GM12878 (cell line): ENCODE data around the gene RUSC1. TPM values are rescaled to one million over a fixed set of nuclear protein-coding genes. Genes with fewer than 3 reads are reported as not detected.

Experiments used
- ATAC-seq: fragments of 200-7000 bp; cut with Tn5 transposase; 3 replicates; pipeline ENCODE4 v1.9.1; 2020; ENCODE audit warnings: mild to moderate bottlenecking, moderate library complexity
- BruUV-seq: library from RNA; stranded (reverse); fragments of 400-500 nt; replicated peaks from 2 replicates; lab custom pipeline; 2021; lab: Mats Ljungman, UMichigan
- CTCF ChIA-PET: fragments of 300-600 bp; sonication (Branson Sonifier 250); formaldehyde crosslinking; extraction: SDS; loops from one replicate; lab custom pipeline; 2021; ENCODE audit warnings: inconsistent platforms; lab: Yijun Ruan, JAX
- POLR2A ChIA-PET: fragments of 350-600 bp; formaldehyde crosslinking; extraction: SDS; loops from one replicate; lab custom pipeline; 2021; ENCODE audit warnings: inconsistent platforms; lab: Charles Lee
- RAD21 ChIA-PET: fragments of 300-600 bp; sonication (Branson Sonifier 250); formaldehyde crosslinking; loops from one replicate; lab custom pipeline; 2023; ENCODE audit warnings: antibody characterized with exemption; ENCODE audit not compliant: unreplicated experiment; lab: Charles Lee
- SMC1A ChIA-PET: fragments of 300-600 bp; sonication (Branson Sonifier 250); formaldehyde crosslinking; loops from one replicate; lab custom pipeline; 2023; ENCODE audit not compliant: unreplicated experiment, uncharacterized antibody; lab: Charles Lee
- DNase-seq: peaks from one replicate; pipeline ENCODE4 v3.0.0-alpha.2; 2011; ENCODE audit warnings: low read depth, low spot score
- FAIRE-seq: peaks from 3 replicates; lab custom pipeline; 2011; peaks lifted over from hg19 to GRCh38; lab: Jason Lieb, UNC
- H2AFZ ChIP-seq: 2 replicates; pipeline ENCODE4 v1.6.0; 2011; ENCODE audit warnings: low read depth, low read length, control low read depth; ENCODE audit not compliant: control insufficient read depth
- H3K27ac ChIP-seq: 2 replicates; pipeline ENCODE4 v1.5.1; 2011; ENCODE audit warnings: control low read depth; ENCODE audit not compliant: control insufficient read depth, insufficient read depth
- H3K27me3 ChIP-seq, 2 experiments: replicated peaks in 1 of 2; 2 replicates each; pipeline versions ENCODE4 v1.6.0 to v1.6.1; 2011; ENCODE audit warnings: low read length in 1 of 2; ENCODE audit not compliant: control insufficient read depth in 2 of 2, insufficient read depth in 2 of 2
- H3K36me3 ChIP-seq, 2 experiments: 2 replicates each; pipeline ENCODE4 v1.5.1; 2011; ENCODE audit warnings: low read length in 1 of 2; ENCODE audit not compliant: control insufficient read depth in 2 of 2, insufficient read depth in 2 of 2
- H3K4me1 ChIP-seq: 2 replicates; pipeline ENCODE4 v1.6.1; 2011; ENCODE audit warnings: mild to moderate bottlenecking, low read length, moderate library complexity, mixed read lengths; ENCODE audit not compliant: control insufficient read depth, insufficient read depth
- H3K4me2 ChIP-seq: 2 replicates; pipeline ENCODE4 v1.6.0; 2011; ENCODE audit warnings: control low read depth; ENCODE audit not compliant: control insufficient read depth, insufficient read depth
- H3K4me3 ChIP-seq: fragments of 200-600 bp; sonication (generic); 2 replicates; pipeline ENCODE4 v1.5.1; 2016
- H3K79me2 ChIP-seq: 2 replicates; pipeline ENCODE4 v1.6.0; 2011; ENCODE audit warnings: low read length; ENCODE audit not compliant: control insufficient read depth, insufficient read depth
- H3K9ac ChIP-seq: 2 replicates; pipeline ENCODE4 v1.8.0; 2011; ENCODE audit warnings: low read length, control low read depth, mixed read lengths; ENCODE audit not compliant: control insufficient read depth, insufficient read depth
- H3K9me3 ChIP-seq: replicated peaks from 3 replicates; pipeline ENCODE4 v1.5.1; 2011; ENCODE audit warnings: mild to moderate bottlenecking, low read length; ENCODE audit not compliant: control insufficient read depth, insufficient read depth
- H4K20me1 ChIP-seq: 2 replicates; pipeline ENCODE4 v1.6.0; 2011; ENCODE audit not compliant: control insufficient read depth, insufficient read depth
- DPF2 ChIP-seq: fragments of 450-650 bp; IDR thresholded peaks from 2 replicates; pipeline ENCODE4 v1.6.1; 2017; ENCODE audit warnings: mild to moderate bottlenecking
- ESRRA ChIP-seq: IDR thresholded peaks from 2 replicates; pipeline ENCODE4 v1.6.1; 2012; ENCODE audit warnings: mild to moderate bottlenecking, low read length, improper control_type of control experiment
- JUND ChIP-seq: IDR thresholded peaks from 2 replicates; pipeline ENCODE4 v1.6.1; 2012; ENCODE audit warnings: low read depth, mild to moderate bottlenecking, low read length, improper control_type of control experiment, moderate library complexity
- NFIC ChIP-seq: IDR thresholded peaks from 2 replicates; pipeline ENCODE4 v1.6.1; 2012; ENCODE audit warnings: low read depth, mild to moderate bottlenecking, inconsistent platforms, low read length, moderate library complexity
- NR2F1 ChIP-seq: fragments of 450-650 bp; conservative IDR thresholded peaks from 2 replicates; pipeline ENCODE4 v1.6.1; 2017; ENCODE audit warnings: mild to moderate bottlenecking
- POLR2A ChIP-seq: IDR thresholded peaks from 2 replicates; pipeline ENCODE4 v1.6.1; 2011; ENCODE audit warnings: low read depth, mild to moderate bottlenecking, low read length
- SMAD1 ChIP-seq: fragments of 450-650 bp; IDR thresholded peaks from 2 replicates; pipeline ENCODE4 v1.6.1; 2018; ENCODE audit warnings: mild to moderate bottlenecking, low read depth; ENCODE audit not compliant: partially characterized antibody
- TAF1 ChIP-seq: IDR thresholded peaks from 2 replicates; pipeline ENCODE4 v1.6.1; 2011; ENCODE audit warnings: mild to moderate bottlenecking, low read depth, low read length, borderline replicate concordance
- ZNF207 ChIP-seq: fragments of 450-650 bp; IDR thresholded peaks from 2 replicates; pipeline ENCODE4 v1.6.1; 2014; ENCODE audit warnings: antibody characterized with exemption, mild to moderate bottlenecking, borderline replicate concordance
- ZNF384 ChIP-seq: IDR thresholded peaks from 2 replicates; pipeline ENCODE4 v1.6.1; 2012; ENCODE audit warnings: low read depth, mild to moderate bottlenecking, low read length, improper control_type of control experiment, borderline replicate concordance
- ZSCAN29 ChIP-seq: fragments of 450-650 bp; IDR thresholded peaks from 2 replicates; pipeline ENCODE4 v1.6.1; 2017; ENCODE audit warnings: mild to moderate bottlenecking, moderate library complexity
- WGBS: methylation state at CpG from one replicate; pipeline ENCODE4 v1.1.6; 2016; ENCODE audit warnings: low lambda C conversion rate; ENCODE audit not compliant: insufficient replicate concordance, insufficient coverage; ENCODE audit errors: missing lambda C conversion rate; 5-methylcytosine and 5-hydroxymethylcytosine counted together
- in situ Hi-C: fragments of 300-500 bp; cut with MboI; formaldehyde crosslinking; loops from 9 replicates; pipeline ENCODE4 v1.14.3; 2018; ENCODE audit warnings: mixed read lengths
- intact Hi-C: fragments of 100-400 bp; cut with micrococcal nuclease; formaldehyde crosslinking; loops from one replicate; pipeline ENCODE4 v1.14.2; 2022; ENCODE audit not compliant: unreplicated experiment
- polyA plus RNA-seq, 11 experiments: library from polyadenylated mRNA; depleted of rRNA in 4 of 11; unstranded in 6 of 11; stranded (reverse) in 5 of 11; fragments of >200 nt; fragmentation: Nextera tagmentation in 4 of 11; fragmentation: Illumina TruSeq in 1 of 11; extraction: Ambion mirVana in 4 of 11; extraction: Trizol in 1 of 11; gene quantifications; 1 replicate in 1 of 11; 2 replicates in 10 of 11; pipeline versions ENCODE4 v1.2.1 to v1.2.3, GENCODE V29; 2011 to 2016; ENCODE audit warnings: inconsistent platforms in 2 of 11, missing spikeins in 2 of 11, low read depth in 1 of 11
- total RNA-seq, 4 experiments: library from RNA; depleted of rRNA in 3 of 4; stranded (reverse); fragments of >200 nt in 3 of 4; fragmentation: Illumina TruSeq in 1 of 4; extraction: Trizol in 1 of 4; gene quantifications; 2 replicates each; pipeline versions ENCODE4 v1.2.1 to v1.2.3, GENCODE V29; 2013 to 2021

The RUSC1 gene
- total and polyA plus RNA-seq, 10 of the 15 experiments (the other 5 are each of a cell fraction or from before 2014, with no cell fraction given), result 1.1 to 23.7 (median 12.3) TPM

DNA sequence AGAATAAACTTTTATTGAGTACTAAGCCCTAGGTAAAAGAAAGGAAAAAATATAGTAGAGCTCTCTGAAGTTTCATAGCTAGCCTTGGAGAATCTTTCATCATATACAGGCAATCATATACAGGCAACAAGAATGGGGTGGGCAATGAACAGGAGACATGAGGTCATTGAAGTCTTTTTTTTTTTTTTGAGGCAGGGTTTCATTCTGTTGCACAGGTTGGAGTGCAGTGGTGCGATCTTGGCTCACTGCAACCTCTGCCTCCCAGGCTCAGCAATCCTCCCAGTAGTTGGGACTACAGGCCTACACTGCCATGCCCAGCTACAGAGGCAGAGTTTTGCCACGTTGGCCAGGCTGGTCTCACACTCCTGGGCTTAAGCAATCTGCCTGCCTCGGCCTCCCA lies 22.1 kb downstream of the RUSC1 start:
- CTCF ChIA-PET, result interaction anchor here (2.8 kb wide), 1 partner anchor 92 kb away, joined by 15 read pairs; no protein-coding TSS in a partner anchor
- no peak overlapping the region for H2AFZ ChIP-seq
- POLR2A ChIA-PET, result no interaction called here
- peaks cover 18 to 20% of the 10 kb centered on the region in 2 experiments for H3K36me3 ChIP-seq
- no peaks in the 10 kb centered on the region for H3K79me2 ChIP-seq
- no peaks in the 10 kb centered on the region for H3K27me3 ChIP-seq
- no peak for FAIRE-seq
- H3K4me3 ChIP-seq, result no peak overlapping the region
- WGBS, result 100% methylated on average over 3 of the region's 3 CpGs
- H3K9me3 ChIP-seq, result no peaks in the 10 kb centered on the region
- no peak for DNase-seq
- H3K4me1 ChIP-seq, result no peaks in the 10 kb centered on the region
- H3K9ac ChIP-seq, result no peak overlapping the region
- H3K4me2 ChIP-seq, result no peak overlapping the region
- TF ChIP-seq POLR2A (no peak), ESRRA (no peak), ZNF384 (no peak), JUND (no peak), DPF2 (no peak), TAF1 (no peak), NFIC (no peak), ZNF207 (no peak), NR2F1 (no peak), ZSCAN29 (no peak), SMAD1 (no peak)
- RAD21 ChIA-PET, result interaction anchor here (1.0 kb wide), 1 partner anchor 19 kb away, joined by 3 read pairs; no protein-coding TSS in a partner anchor
- in situ Hi-C loops (no loop called here), intact Hi-C loops (no loop called here)
- H4K20me1 ChIP-seq, result no peaks in the 10 kb centered on the region
- H3K27ac ChIP-seq, result no peak overlapping the region
- SMC1A ChIA-PET, result interaction anchor here (0.6 kb wide), 1 partner anchor 344 kb away, joined by 3 read pairs; no protein-coding TSS in a partner anchor
- ATAC-seq, result no peak
- BruUV-seq, result no TSS peak
